Measurements from ENCODE around the gene NPIPB5. TPM values are rescaled to one million over a fixed set of nuclear protein-coding genes. Genes with fewer than 3 reads are reported as not detected.
"Not testable (repeated sequence)": the region's sequence is repeated elsewhere in the genome, so short reads cannot be mapped to it uniquely, and the experiment has no call there.

The NPIPB5 gene
- total RNA-seq = 100 to 1,000 TPM; 276 to 303 TPM

- POLR2A ChIA-PET; H3K27ac Mint-ChIP-seq; DNase-seq; ATAC-seq; H3K4me3 Mint-ChIP-seq; H3K36me3 Mint-ChIP-seq (ENCODE audit: low read depth); H3K4me1 Mint-ChIP-seq (ENCODE audit: low read depth); H3K9me3 Mint-ChIP-seq (ENCODE audit: insufficient read depth); H3K27me3 Mint-ChIP-seq (ENCODE audit: low read depth); CTCF ChIA-PET: not testable (repeated sequence)
These were observed at the start of gene NPIPB5 for GRCh38 chr16:22510591-22510990. Gene NPIPB5 (plus strand): TSS chr16:22510891. CDS start chr16:22513802, 2,911 bp downstream.

DNA sequence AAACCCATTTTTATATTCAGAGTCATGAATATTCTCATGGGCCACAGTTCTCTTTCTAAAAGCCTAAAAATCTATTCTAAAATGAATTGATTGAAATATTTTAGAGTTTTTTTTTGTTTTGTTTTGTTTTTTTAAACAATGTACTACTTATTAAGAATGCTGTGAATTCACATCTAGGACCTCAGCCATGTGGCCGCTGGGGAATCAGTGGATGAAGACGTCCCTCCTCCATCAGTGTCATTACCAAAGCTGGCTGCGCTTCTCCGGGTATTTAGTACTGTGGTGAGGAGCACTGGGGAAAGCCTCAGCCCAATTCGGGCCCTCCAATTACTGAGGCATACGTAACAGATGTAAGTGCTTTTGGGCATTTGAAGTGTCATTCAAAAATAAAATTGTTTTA lies 41.8 kb upstream of the NPIPB5 start:
- H3K4me1 Mint-ChIP-seq (ENCODE audit: low read depth); ATAC-seq: not testable (repeated sequence)

GRCh38 chr16:22537996-22538395 lies 27.3 kb downstream of the NPIPB5 start:
- H3K4me3 Mint-ChIP-seq; H3K27me3 Mint-ChIP-seq (ENCODE audit: low read depth); DNase-seq; ATAC-seq; H3K4me1 Mint-ChIP-seq (ENCODE audit: low read depth); CTCF ChIA-PET; POLR2A ChIA-PET; H3K9me3 Mint-ChIP-seq (ENCODE audit: insufficient read depth); H3K27ac Mint-ChIP-seq; H3K36me3 Mint-ChIP-seq (ENCODE audit: low read depth): not testable (repeated sequence)

More for the DNA sequence above, 41.8 kb upstream of the NPIPB5 start:
- H3K4me3 Mint-ChIP-seq; H3K9me3 Mint-ChIP-seq (ENCODE audit: insufficient read depth); CTCF ChIA-PET; DNase-seq; H3K27ac Mint-ChIP-seq; H3K27me3 Mint-ChIP-seq (ENCODE audit: low read depth); H3K36me3 Mint-ChIP-seq (ENCODE audit: low read depth); POLR2A ChIA-PET: not testable (repeated sequence)

DNA sequence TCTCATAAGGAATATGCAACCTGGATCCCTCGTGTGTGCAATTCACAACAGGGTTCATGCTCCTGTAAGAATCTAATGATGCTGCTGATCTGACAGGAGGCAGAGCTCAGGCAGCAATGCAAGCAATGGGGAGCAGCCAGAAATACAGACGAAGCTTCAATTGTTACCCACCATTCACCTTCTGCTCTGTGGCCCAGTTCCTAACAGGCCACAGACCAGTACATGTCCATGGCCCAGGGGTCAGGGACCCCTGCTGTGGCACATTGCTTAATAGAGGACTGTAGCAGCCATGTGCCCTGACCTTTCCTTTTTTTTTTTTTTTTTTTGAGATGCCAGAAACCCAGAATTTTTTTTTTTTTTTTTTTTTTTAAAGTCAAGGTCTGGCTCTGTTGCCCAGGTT lies 34.1 kb downstream of the NPIPB5 start:
- H3K4me1 Mint-ChIP-seq (ENCODE audit: low read depth); H3K27me3 Mint-ChIP-seq (ENCODE audit: low read depth); POLR2A ChIA-PET; H3K9me3 Mint-ChIP-seq (ENCODE audit: insufficient read depth); DNase-seq; H3K27ac Mint-ChIP-seq; H3K4me3 Mint-ChIP-seq; ATAC-seq; CTCF ChIA-PET; H3K36me3 Mint-ChIP-seq (ENCODE audit: low read depth): not testable (repeated sequence)

GRCh38 chr16:22546630-22547029 lies 35.9 kb downstream of the NPIPB5 start:
- CTCF ChIA-PET, POLR2A ChIA-PET, ATAC-seq: not testable (repeated sequence)

DNA sequence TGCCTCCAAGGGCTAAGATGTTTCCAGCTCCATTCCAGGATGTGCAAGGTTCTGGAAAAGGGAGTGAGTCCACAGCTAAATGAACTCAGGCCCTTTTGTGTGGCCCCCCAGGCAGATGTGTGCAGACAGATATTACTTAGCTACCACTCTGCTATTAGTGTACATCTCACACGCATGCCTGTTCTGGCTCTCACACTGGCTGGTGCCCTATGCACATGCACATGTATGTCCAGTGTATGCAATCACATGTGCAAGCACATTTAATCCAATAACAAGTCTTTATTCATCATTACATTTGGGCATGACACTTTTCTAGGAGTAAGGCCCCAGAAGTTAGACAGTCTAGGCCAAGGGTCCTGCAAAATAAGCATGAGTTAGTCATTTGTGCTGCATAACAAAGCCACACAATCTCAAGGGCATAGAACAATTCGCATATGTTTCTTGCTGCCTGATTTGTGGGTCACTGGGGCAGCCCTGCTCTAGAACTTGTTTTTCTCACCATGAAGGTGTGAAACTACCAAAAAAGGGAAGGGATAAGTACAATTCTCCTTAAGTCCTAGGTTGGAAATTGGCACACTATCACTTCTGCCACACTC lies 36.6 kb downstream of the NPIPB5 start:
- H3K27ac Mint-ChIP-seq; CTCF ChIA-PET; H3K4me1 Mint-ChIP-seq (ENCODE audit: low read depth); H3K4me3 Mint-ChIP-seq; POLR2A ChIA-PET; ATAC-seq; H3K9me3 Mint-ChIP-seq (ENCODE audit: insufficient read depth); H3K36me3 Mint-ChIP-seq (ENCODE audit: low read depth); DNase-seq; H3K27me3 Mint-ChIP-seq (ENCODE audit: low read depth): not testable (repeated sequence)

More at GRCh38 chr16:22546630-22547029, 35.9 kb downstream of the NPIPB5 start:
- not testable (repeated sequence) for H3K4me3 Mint-ChIP-seq; H3K36me3 Mint-ChIP-seq (ENCODE audit: low read depth); H3K4me1 Mint-ChIP-seq (ENCODE audit: low read depth); H3K27me3 Mint-ChIP-seq (ENCODE audit: low read depth); H3K27ac Mint-ChIP-seq; H3K9me3 Mint-ChIP-seq (ENCODE audit: insufficient read depth); DNase-seq

DNA sequence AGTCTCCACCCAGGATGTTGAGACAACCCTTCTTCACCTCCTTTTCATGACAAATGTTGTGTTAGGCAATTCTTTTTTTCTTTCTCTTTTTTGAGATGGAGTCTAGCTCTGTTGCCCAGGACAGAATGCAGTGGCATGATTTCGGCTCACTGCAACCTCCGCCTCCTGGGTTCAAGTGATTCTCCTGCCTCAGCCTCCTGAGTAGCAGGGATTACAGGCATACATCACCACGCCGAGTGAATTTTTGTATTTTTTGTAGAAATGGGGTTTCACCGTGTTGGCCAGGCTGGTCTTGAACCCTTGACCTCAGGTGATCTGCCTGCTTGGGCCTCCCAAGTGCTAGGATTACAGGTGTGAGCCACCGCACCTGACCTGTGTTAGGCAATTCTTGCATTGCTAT lies 39.2 kb downstream of the NPIPB5 start:
- H3K27ac Mint-ChIP-seq, CTCF ChIA-PET, ATAC-seq: not testable (repeated sequence)

DNA sequence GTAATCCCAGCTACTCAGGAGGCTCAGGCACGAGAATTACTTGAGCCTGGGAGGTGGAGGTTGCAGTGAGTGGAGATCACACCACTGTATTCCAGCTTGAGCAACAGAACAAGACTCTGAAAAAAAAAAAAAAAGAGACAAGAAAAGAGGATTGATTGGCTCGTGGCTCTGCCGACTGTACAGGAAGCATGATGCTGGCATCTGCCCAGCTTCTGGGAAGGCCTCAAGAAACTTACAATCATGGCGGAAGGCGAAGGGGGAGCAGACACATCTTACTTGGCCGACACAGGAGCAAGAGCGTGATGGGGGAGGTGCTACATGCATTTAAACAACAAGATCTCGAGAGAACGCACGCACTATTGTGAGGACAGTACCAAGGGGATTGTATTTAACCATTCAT lies 40.5 kb downstream of the NPIPB5 start:
- CTCF ChIA-PET, POLR2A ChIA-PET, ATAC-seq: not testable (repeated sequence)

More for the DNA sequence above, 39.2 kb downstream of the NPIPB5 start:
- H3K9me3 Mint-ChIP-seq (ENCODE audit: insufficient read depth); POLR2A ChIA-PET; H3K4me1 Mint-ChIP-seq (ENCODE audit: low read depth); DNase-seq; H3K4me3 Mint-ChIP-seq; H3K27me3 Mint-ChIP-seq (ENCODE audit: low read depth); H3K36me3 Mint-ChIP-seq (ENCODE audit: low read depth): not testable (repeated sequence)

GRCh38 chr16:22551651-22552050 lies 41.0 kb downstream of the NPIPB5 start:
- H3K36me3 Mint-ChIP-seq (ENCODE audit: low read depth); H3K4me1 Mint-ChIP-seq (ENCODE audit: low read depth): not testable (repeated sequence)

More for the DNA sequence above, 40.5 kb downstream of the NPIPB5 start:
- H3K27me3 Mint-ChIP-seq (ENCODE audit: low read depth); H3K9me3 Mint-ChIP-seq (ENCODE audit: insufficient read depth); H3K27ac Mint-ChIP-seq; H3K4me3 Mint-ChIP-seq; H3K4me1 Mint-ChIP-seq (ENCODE audit: low read depth); H3K36me3 Mint-ChIP-seq (ENCODE audit: low read depth); DNase-seq: not testable (repeated sequence)

DNA sequence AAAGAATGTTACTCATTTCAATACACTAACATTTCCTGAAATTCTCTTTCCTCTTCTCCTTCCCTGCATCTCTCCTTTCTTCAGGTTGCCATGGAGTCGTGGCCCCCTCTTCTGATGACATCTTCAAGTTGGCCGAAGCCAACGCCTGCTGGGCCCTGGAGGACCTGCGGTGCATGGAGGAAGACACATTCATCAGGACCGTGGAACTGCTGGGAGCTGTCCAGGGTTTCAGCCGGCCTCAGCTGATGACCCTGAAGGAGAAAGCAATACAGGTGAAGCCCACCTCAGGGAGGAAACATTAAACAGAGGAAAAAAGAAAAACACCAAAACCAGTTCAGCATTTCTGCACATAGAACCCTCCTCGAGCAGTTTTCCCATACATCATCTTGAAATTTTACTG lies 46.1 kb downstream of the NPIPB5 start:
- H3K27me3 Mint-ChIP-seq (ENCODE audit: low read depth); ATAC-seq; POLR2A ChIA-PET; H3K9me3 Mint-ChIP-seq (ENCODE audit: insufficient read depth); H3K4me1 Mint-ChIP-seq (ENCODE audit: low read depth); H3K4me3 Mint-ChIP-seq; H3K36me3 Mint-ChIP-seq (ENCODE audit: low read depth); H3K27ac Mint-ChIP-seq; CTCF ChIA-PET; DNase-seq: not testable (repeated sequence)

More at GRCh38 chr16:22551651-22552050, 41.0 kb downstream of the NPIPB5 start:
- H3K27ac Mint-ChIP-seq; ATAC-seq; H3K27me3 Mint-ChIP-seq (ENCODE audit: low read depth); DNase-seq; CTCF ChIA-PET; H3K4me3 Mint-ChIP-seq; POLR2A ChIA-PET; H3K9me3 Mint-ChIP-seq (ENCODE audit: insufficient read depth): not testable (repeated sequence)

Other genes with a start within 250 kb of the NPIPB5 start
- gene POLR3E, start 213.5 kb upstream of the NPIPB5 start, total RNA-seq = 10 to 100 TPM; 43.8 to 49.9 TPM
- 10 to 100 TPM; 39.1 to 44.6 TPM for gene CDR2, start 136.3 kb upstream of the NPIPB5 start, total RNA-seq

Measured in activated CD8-positive, alpha-beta T cell treated with anti-CD3 and anti-CD28 coated beads, Interleukin-2, amount 10 ng/mL, durations not matched to agents 7 days and 5 days (primary cell).